HG02763 (cell line): ENCODE measurements around the gene PNPLA1.
"Not testable (repeated sequence)": the region's sequence is repeated elsewhere in the genome, so short reads cannot be mapped to it uniquely, and the experiment has no call there.

Source experiments
- ATAC-seq: cut with Tn5 transposase; IDR thresholded peaks from one replicate; pipeline ENCODE4 v1.9.1; 2021; ENCODE audit warnings: mild to moderate bottlenecking, moderate library complexity; ENCODE audit not compliant: unreplicated experiment

Gene PNPLA1

GRCh38 chr6:36334832-36335459 is 65.1 kb downstream of the PNPLA1 start:
- no peak for ATAC-seq

- no peak for ATAC-seq
These were observed 65.8 kb downstream of the PNPLA1 start for GRCh38 chr6:36335465-36336207.

DNA sequence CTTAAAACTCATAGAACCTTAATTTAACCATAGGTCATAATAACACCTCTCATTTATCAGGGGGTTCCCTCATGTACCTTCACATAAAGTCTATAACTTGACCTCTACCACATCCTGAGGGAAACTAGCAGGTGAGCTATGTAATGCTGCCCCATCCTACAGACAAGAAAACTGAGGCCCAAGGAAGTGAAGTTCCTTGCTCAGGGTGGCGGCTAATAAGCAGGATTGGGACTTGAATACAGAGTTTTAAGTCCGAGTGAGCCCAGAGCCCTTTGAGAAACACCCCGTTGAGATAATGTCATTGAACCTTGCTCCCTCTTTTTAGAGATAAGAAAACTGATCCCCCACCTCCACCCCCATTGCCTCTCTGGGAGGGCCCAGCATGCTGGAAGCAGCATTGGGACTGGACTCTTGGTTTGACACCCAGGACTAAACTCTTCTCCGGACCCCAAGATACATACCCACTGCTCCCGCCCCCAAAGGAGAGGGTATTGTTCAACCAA is 66.4 kb downstream of the PNPLA1 start:
- no peak for ATAC-seq

GRCh38 chr6:36336779-36337241 is 67.0 kb downstream of the PNPLA1 start, which contains the start of gene BNIP5:
Gene BNIP5 (minus strand): TSS chr6:36336888. CDS start chr6:36330690, 6,198 bp downstream.
- no peak for ATAC-seq

DNA sequence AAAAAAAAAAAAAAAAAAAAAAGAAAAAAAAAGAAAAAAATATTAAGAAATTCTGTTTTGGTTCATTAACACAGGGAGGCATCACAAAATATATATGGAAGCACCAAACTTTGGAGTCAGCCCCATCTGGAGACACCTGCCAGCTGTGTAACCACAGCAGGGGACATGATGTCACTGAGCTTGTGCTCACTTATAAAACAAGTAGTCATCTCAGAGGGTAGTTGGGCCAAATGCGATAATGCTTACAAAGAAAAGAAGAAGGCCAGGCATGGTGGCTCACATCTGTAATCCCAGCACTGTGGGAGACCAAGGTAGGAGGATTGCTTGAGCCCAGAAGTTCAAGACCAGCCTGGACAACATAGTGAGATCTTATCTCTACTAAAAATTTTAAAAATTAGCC is 68.0 kb downstream of the PNPLA1 start:
- ATAC-seq: no peak

GRCh38 chr6:36338223-36338622 is 68.4 kb downstream of the PNPLA1 start:
- ATAC-seq: not testable (repeated sequence)

DNA sequence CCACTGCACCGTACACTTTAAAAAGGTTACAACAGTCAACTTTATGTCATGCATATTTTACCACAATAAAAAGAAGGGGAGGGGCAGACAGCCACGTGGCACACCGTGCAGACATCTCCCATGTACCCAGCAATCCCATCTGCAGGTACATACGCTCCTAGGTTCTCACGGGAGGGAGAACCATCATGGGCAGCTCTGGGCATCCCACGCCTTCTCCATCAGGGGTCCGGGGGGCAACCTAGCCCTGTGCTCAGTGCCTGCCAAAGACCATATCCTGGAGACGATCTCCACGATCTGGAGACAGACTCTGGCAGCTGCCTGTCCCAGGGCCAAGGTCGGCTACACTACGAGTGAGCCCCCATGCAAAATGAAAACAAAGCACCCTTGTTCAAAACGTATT is 69.3 kb downstream of the PNPLA1 start:
- ATAC-seq: no peak

GRCh38 chr6:36340306-36340617 is 70.4 kb downstream of the PNPLA1 start:
- ATAC-seq: no peak

DNA sequence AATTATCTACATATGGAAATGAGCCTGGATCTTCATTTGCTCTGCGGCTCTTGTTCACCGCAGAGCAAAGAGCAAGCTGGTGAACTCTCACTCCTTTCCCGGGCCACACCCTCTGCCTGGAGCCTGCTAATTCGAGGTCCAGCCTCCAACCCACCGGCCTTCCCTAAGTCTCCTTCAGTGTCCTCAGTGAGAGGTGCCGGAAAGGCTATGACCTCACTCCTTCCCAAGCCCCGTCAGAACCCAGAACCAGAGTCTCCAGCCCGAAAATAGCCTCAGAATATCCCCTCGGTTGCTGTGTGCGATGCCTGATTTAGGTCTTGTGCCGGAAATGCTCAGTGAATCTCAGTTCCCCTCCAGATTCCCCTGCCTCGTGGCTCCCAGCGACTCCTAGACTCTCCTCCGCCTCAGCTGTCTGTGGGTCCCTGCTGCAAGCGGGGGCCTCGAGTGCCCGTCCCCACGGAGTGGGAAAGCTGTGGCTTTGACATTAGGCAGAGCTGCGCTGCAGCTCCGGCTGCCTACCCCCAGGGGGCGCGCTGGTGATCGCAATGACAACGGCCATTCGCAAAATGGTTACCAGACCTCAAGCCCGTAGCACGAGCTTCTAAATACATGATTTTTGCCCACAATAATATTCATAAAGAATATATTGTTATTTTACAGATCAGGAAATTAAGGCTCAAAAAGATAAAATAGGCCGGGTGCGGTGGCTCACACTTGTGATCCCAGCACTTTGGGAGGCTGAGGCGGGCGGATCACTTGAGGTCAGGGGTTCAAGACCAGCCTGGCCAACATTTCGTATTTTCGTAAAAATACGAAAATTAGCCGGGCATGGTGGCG is 71.0 kb downstream of the PNPLA1 start:
- ATAC-seq: no peak

DNA sequence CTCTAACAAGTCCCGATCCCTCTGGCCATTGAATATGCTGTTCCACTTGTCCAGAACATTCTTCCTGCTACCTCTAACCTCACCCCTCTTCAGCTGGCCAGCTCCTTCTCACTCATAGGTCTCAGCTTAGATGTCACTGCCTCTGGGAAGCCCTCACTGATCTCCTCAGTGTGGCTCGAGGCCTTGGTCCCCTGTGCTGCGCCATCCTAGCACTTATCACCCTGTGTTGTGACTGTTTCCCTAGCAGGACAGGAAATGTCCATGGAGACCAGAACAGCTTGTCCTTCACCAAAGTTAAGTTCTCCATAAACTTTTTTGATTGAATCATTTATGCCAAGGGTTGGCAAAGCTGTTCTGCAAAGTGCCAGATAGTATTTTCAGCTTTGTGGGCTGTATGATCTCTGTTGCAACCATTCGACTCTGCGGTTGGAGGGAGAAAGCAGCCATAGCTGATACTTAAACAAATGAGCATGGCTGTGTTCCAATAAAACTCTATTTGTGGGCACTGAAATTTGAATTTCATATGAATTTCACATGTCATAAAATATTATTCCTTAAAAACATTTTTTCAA is 73.3 kb downstream of the PNPLA1 start:
- no peak for ATAC-seq

DNA sequence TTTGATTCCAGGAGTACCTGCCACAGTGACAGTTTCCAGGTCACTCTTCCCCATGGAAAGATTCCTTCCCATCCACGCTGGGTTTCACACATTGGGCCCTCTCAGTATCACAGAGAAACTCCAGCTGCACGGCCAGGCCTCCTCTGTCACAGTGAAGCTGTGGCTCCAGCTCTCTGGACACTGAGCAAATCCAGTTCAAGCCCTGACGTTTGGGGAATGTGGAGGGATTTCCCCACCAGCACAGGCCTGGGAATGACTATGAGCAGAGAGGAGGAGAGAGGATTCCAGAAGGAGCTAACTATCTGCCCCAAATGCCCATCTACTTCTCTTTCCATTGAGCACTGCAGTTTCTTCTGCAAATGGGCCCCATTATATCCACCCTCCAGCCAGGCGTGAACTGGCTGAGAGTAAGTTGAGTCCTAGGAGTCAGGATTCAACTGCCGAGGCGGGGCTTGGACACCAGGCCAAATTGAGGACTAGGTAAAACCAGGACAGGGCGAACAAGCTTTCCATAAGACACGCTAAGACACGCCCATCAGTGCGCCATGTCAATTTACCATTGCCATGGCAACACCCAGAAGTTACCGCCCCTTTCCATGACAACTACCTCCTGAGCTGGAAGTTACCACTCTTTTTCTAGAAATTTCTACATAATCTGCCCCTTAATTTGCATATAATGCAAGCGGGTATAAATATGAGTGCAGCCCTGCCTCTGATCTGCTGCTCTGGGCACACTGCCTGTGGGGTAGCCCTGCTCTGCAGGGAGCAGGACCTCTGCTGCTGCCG is 76.0 kb downstream of the PNPLA1 start:
- ATAC-seq: no peak

DNA sequence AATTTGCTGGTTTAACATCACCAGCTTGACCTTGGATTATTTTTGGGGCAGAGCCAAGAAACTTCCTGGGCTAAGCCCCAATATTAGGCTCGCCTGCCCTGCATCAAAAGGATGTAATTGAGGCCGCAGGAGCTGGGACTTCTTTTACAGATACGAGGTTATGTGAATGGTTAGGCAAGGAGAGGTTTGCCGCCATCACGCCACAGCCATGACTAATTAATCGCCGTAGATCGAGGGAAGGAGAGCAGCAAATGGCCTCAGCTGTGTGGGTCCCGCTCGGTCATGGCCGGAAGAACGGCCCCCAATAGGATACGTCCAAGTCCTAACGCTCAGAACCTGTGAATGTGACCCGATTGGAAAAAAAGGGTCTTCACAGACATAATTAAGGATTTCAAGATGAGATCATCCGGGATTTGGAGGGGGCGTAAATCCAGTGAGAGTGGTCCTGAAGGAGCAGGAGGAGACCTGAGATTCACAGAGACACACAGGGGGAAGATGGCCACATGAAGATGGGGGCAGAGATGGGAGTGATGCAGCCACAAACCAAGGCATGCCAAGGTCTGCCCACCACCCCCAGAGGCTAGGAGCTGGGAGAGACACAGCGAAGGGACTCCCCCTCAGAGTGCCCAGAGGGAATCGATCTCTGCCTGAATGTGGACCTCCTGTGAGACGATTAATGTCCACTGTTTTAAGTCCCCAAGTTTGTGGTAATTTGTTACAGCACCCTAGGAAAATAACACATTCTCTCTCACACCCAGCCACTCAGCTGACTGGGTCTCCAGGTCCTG is 76.8 kb downstream of the PNPLA1 start:
- ATAC-seq: no peak

DNA sequence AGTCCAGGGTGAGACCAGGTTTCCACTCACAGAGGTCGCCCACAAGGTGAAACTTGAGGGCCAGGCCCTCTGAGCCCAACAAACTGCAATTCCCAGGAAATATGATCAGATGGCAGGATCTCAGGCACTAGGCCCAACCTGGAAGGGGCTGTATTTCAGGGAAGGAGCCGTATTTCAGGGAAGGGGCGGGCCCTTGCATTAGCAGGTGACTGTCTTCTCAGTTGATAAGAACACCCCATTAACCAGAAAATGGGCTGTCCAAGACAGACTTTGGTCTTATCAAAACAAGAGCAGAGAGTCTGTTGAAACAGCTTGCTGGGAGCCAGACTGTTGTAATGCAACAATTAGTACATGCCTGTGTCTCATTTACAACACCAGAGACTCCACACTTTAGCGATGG is 77.8 kb downstream of the PNPLA1 start:
- ATAC-seq: no peak

- ATAC-seq: no peak
These were observed 79.4 kb downstream of the PNPLA1 start for GRCh38 chr6:36349240-36349639.

GRCh38 chr6:36350082-36350481 is 80.2 kb downstream of the PNPLA1 start:
- no peak for ATAC-seq

DNA sequence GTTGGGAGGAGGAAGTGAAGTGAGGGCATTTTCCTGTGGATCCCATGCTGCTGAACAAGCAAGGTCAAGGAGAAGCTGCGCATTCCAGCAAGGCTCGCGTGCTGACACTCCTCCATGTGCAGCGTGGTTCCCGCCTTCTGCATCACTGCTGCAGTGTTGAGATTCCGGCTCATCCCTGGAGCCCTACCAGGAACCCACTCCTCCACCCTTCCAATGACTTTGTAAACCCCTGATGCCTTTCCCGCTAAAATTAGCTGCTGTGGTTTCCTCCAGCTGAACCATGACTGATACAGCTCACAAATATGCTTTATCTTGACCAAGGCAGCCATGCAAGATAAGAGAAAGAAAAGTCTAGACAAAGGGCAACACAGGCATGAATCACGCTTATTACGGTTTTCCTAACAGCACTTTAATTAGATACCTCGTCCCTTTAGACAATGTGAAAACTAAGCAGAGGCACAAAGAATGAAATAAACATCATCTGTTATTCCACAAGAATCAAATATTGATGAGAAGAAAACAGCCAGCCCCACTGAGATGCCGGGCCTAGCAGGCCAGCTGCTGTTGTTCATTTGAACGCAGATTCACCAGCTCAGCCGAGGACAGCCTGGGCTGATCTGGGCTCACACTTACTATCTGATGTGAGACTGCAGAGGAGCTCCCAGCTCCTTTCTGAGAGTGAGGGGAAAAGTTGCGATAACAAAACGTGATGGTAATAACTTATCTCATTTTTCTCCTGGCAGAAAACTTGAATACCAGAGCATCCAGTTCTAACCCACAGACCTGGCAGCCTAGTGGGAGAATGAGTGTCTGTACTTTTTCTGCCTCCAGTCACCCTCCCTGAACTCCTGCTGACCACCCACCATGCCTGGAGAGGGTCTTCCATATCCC is 81.1 kb downstream of the PNPLA1 start:
- no peak for ATAC-seq

GRCh38 chr6:36352477-36353157 is 82.8 kb downstream of the PNPLA1 start:
- no peak for ATAC-seq

DNA sequence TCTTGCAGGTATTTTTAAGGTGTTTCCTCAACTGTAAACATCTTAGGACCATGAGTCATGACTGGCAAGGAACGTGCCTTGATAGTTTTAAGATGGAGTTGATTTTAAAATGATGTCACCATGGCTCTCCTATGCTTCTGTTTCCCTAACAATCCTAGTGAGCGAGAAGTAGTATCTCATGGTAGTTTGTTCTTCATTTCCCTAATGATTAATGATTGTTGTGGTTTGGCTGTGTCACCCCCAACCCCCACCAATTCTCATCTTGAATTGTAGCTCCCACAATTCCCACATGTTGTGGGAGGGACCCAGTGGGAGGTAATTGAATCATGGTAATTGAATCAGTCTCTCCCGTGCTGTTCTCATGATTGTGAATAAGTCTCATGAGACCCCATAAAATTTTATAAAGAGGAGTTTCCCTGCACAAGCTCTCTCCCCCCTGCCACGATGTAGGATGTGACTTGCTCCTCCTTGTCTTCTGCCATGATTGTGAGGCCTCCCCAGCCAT is 83.6 kb downstream of the PNPLA1 start:
- ATAC-seq: no peak
